Retinal pigment epithelial cell (primary cell): Measurements from ENCODE around the gene SPSB2.
"Not testable (repeated sequence)": the region's sequence is repeated elsewhere in the genome, so short reads cannot be mapped to it uniquely, and the experiment has no call there.

Source experiments
- DNase-seq: peaks from one replicate; pipeline ENCODE4 v3.0.0-alpha.2; 2010; ENCODE audit warnings: low read depth
- H3K4me3 ChIP-seq: 2 replicates; pipeline ENCODE4 v1.5.1; 2011; ENCODE audit warnings: mild to moderate bottlenecking, low read length, control low read depth, moderate library complexity
- TF ChIP-seq, protein P1 (sequence below): conservative IDR thresholded peaks from 2 replicates; pipeline ENCODE4 v1.5.1; 2011; ENCODE audit warnings: low read depth, low read length, control low read depth, inconsistent platforms

The SPSB2 gene

DNA sequence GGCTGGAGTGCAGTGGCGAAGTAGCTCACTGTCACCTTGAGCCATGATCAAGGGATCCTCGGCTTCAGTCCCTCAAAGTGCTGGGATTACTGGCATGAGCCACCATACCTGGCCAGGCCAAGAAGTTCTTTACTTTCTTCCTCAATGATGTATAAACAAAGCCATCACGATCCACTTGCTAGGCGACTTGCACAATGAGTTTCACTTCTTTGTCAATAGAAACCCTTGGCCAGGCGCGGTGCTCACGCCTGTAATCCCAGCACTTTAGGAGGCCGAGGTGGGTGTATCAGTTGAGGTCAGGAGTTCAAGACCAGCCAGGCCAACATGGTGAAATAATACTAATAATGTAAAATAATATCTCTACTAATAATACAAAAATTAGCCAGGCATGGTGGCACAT, 14.4 kb upstream of the SPSB2 start:
- TF ChIP-seq, protein P1, sequence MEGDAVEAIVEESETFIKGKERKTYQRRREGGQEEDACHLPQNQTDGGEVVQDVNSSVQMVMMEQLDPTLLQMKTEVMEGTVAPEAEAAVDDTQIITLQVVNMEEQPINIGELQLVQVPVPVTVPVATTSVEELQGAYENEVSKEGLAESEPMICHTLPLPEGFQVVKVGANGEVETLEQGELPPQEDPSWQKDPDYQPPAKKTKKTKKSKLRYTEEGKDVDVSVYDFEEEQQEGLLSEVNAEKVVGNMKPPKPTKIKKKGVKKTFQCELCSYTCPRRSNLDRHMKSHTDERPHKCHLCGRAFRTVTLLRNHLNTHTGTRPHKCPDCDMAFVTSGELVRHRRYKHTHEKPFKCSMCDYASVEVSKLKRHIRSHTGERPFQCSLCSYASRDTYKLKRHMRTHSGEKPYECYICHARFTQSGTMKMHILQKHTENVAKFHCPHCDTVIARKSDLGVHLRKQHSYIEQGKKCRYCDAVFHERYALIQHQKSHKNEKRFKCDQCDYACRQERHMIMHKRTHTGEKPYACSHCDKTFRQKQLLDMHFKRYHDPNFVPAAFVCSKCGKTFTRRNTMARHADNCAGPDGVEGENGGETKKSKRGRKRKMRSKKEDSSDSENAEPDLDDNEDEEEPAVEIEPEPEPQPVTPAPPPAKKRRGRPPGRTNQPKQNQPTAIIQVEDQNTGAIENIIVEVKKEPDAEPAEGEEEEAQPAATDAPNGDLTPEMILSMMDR: no peak
- DNase-seq: no peak
- H3K4me3 ChIP-seq: no peak overlapping the region

DNA sequence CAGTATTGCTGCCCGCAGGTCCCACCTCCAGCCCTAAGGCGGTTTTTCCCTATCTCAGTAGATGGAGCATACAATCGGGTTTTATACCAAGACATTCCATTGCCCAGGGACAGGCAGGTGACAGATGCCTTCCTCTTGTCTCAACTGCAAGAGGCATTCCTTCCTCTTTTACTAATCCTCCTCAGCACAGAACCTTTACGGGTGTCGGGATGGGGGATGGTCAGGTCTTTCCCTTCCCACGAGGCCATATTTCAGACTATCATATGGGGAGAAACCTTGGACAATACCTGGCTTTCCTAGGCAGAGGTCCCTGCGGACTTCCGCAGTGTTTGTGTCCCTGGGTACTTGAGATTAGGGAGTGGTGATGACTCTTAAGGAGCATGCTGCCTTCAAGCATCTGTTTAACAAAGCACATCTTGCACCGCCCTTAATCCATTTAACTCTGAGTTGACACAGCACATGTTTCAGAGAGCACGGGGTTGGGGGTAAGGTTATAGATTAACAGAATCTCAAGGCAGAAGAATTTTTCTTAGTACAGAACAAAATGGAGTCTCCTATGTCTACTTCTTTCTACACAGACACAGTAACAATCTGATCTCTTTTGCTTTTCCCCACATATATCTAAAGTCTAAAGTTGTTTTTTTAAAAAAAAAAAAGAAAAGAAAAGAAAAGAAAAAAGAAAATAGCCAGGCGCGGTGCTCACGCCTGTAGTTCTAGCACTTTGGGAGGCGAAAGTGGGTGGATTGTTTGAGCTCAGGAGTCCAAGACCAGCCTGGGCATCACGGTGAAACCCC, 13.3 kb upstream of the SPSB2 start:
- DNase-seq, H3K4me3 ChIP-seq: not testable (repeated sequence)

DNA sequence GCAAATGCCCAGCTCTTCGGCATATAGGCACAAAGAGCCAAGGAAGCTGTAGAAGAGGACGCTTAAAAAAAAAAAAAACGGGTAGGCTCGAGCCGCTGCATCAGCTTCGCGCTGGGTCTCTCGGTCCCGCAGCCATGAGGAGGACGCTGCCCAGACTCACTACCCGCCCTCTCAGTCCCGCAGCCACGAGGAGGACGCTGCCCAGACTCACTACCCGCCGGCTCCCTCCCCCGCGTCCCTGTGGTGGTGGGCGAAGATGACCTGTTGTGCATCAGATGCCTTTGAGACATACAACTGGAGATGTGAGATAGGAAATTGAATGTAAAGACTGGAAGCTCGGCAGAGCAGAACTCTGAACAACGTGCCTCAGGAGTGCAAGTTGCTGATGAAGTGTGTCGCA, 11.4 kb upstream of the SPSB2 start:
- no peak overlapping the region for H3K4me3 ChIP-seq
- no peak for DNase-seq
- TF ChIP-seq, protein P1: no peak

DNA sequence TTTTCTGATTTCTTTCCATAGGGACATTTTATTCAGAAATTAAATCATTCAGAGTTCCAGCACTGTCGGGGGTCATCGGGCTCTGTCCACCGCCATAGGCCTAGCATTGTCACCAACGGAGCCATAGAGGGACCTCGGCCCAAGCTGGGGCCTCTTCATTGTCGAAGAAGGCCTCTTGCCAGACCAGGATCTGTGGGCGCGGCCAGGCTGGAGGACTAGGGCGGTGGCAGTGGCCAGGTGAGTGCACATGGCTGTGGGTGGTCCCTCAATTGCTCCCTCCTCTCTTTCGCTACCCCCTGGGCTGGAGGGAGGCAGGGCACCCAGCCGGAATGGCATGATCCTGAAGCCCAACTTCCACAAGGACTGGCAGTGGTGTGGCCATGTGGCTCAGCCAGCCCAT, 10.6 kb upstream of the SPSB2 start:
- H3K4me3 ChIP-seq: no peak overlapping the region
- TF ChIP-seq, protein P1: no peak
- DNase-seq: no peak

DNA sequence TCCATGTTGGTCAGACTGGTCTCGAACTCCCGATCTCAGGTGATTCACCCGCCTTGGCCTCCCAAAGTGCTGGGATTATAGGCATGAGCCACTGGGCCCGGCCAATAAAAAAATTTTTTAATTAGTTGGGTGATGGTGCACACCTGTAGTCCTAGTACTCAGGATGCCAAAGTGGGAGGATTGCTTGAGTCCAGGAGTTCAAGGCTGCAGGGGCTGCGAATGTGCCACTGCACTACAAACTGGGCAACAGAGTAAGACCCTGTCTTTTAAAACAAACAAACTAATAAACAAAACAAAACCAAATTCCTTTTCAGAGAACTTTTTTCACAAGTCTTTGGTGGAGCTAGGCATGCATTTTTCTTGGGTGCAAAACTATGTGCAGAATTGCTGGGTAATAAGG, 10.1 kb upstream of the SPSB2 start:
- TF ChIP-seq, protein P1: no peak
- DNase-seq: no peak
- H3K4me3 ChIP-seq: no peak overlapping the region

DNA sequence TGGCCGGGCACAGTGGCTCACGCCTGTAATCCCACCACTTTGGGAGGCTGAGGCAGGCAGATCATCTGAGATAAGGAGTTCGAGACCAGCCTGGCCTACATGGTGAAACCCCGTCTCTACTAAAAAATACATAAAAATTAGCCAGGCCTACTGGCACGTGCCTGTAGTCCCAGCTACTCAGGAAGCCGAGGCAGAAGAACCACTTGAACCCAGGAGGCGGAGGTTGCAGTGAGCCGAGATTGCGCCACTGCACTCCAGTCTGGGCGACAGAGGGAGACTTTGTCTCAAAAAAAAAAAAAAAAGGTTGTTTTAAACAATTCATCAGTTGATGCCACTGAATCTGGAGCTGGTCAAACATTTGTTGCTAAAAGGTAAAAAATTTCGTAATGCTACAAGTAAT, 6.7 kb upstream of the SPSB2 start:
- not testable (repeated sequence) for DNase-seq, H3K4me3 ChIP-seq

DNA sequence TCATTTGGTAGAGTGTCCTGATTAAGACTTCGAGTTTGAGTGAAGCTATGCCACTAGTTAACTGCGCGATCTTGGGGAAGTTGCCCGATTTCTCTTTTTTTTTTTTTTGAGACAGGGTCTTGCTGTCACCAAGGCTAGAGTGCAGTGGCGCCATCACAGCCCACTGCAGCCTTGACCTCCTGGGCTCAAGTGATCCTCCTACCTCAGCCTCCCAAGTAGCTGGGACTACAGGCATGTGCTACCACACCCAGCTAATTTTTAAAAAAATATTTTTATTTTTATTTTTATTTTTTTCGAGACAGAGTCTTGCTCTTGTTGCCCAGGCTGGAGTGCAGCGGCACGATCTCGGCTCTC, 889 bp upstream of the SPSB2 start:
- peak overlapping the region; percentile 78 for H3K4me3 ChIP-seq
- not testable (repeated sequence) for DNase-seq

DNA sequence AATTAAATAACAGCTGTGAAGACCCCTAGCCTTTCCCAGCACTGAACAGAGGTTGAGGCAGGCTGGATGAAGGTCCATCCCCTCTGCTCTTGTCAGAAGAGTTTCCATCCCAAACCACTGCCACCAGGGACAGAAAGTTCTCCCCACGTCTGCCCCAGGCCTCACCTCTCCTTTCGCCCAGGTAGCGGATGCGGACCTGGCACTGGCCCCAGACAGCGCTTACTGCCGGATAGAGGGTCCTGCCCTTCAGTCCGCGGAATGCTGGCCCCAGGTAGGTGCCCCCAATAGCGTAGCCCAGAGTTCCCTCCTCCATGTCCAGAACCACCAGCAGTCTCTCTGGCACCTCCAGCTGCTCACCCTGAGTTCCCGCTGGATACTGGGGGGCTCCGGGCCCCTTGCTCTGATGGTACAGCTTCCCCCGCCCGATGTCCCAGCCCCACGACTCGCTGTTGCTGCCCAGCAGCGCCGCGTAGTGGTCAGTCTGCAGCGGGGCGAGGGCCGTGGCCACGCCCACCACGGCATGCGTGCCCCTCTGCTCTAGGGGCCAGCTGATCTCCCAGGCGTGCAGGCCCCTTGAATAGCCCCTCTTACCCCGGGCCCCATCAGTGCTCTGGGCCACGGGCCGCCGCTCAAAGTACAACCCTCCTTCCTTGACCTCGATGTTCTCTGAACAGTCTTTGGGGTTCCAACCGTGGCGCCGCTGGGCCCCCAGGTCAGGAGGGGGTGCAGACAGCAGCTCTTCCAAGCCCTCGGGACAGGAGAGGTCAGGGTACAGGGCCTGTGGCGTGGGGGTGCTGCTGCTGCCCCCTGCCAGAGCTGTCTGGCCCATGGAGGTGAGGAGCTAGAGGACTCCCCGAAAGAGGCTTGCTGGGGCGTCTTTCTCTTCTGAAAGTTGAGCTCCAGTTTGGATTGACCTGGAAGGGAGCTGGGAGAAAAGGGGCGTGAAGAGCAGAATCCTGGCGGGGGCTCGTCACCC, 742 bp downstream of the SPSB2 start:
- TF ChIP-seq, protein P1: peak; percentile 97
- H3K4me3 ChIP-seq: peak overlapping the region; percentile 78
- no peak for DNase-seq
